NCI-H82 treated with DMSO at 0.1 percent for 48 hours (cell line): ENCODE measurements around the gene TBC1D9.

Experiments
- DNase-seq: peaks from one replicate; lab custom pipeline; 2025; ENCODE audit not compliant: unreplicated experiment; lab: John Stamatoyannopoulos, UW

The TBC1D9 gene

GRCh38 chr4:140697709-140698560 is 58.2 kb downstream of the TBC1D9 start:
- DNase-seq, result no peak

GRCh38 chr4:140695483-140695882 is 60.7 kb downstream of the TBC1D9 start:
- no peak for DNase-seq

- no peak for DNase-seq
Observed at GRCh38 chr4:140693562-140693961, 62.6 kb downstream of the TBC1D9 start.

- DNase-seq, result no peak
Observed at GRCh38 chr4:140691369-140691768, 64.8 kb downstream of the TBC1D9 start.

GRCh38 chr4:140690093-140690492 is 66.1 kb downstream of the TBC1D9 start:
- no peak for DNase-seq

GRCh38 chr4:140689623-140690022 is 66.6 kb downstream of the TBC1D9 start:
- DNase-seq, result no peak

GRCh38 chr4:140688711-140689598 is 67.2 kb downstream of the TBC1D9 start:
- DNase-seq, result no peak

- no peak for DNase-seq
Observed at GRCh38 chr4:140686796-140687195, 69.4 kb downstream of the TBC1D9 start.

GRCh38 chr4:140684314-140684713 is 71.9 kb downstream of the TBC1D9 start:
- no peak for DNase-seq

- DNase-seq, result no peak
Observed at GRCh38 chr4:140681201-140681600, 75.0 kb downstream of the TBC1D9 start.

GRCh38 chr4:140680686-140681085 is 75.5 kb downstream of the TBC1D9 start:
- no peak for DNase-seq

- DNase-seq, result no peak
Observed at GRCh38 chr4:140679576-140679975, 76.6 kb downstream of the TBC1D9 start.

- DNase-seq, result no peak
Observed at GRCh38 chr4:140675599-140676231, 80.5 kb downstream of the TBC1D9 start.

GRCh38 chr4:140673729-140674128 is 82.5 kb downstream of the TBC1D9 start:
- DNase-seq, result no peak

- DNase-seq, result no peak
Observed at GRCh38 chr4:140672416-140672815, 83.8 kb downstream of the TBC1D9 start.

GRCh38 chr4:140668111-140668510 is 88.1 kb downstream of the TBC1D9 start:
- no peak for DNase-seq

- no peak for DNase-seq
Observed at GRCh38 chr4:140666889-140667614, 89.1 kb downstream of the TBC1D9 start.

- no peak for DNase-seq
Observed at GRCh38 chr4:140662082-140662869, 93.9 kb downstream of the TBC1D9 start.

GRCh38 chr4:140661550-140661949 is 94.6 kb downstream of the TBC1D9 start:
- no peak for DNase-seq
